ENCODE results near the gene TAF11L8.
"Not testable (repeated sequence)": the region's sequence is repeated elsewhere in the genome, so short reads cannot be mapped to it uniquely, and the experiment has no call there.

Gene TAF11L8

DNA sequence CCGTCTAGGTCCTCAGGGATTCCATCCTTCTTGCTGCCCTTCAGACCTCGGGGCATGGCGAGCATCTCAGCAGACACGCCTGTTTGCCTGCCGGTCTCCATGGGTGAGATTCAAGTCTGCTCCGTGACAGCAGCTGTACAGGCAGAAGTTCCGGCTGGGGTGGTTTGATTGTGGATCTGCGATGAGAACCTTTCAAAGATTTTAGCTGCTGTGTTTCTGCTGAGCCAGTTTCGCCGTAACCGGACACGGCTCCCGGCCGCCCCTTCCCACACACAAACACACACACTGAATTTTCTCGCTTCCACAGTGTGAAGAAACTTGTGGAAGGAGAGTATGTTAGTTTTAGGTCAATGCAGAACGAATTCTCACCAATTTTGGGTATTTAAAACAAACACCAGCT lies at the start of gene TAF11L8:
Gene TAF11L8, minus strand, starts transcription at position 101 of the 400 bp plus-strand sequence.
- DNase-seq (ENCODE audit: low read depth in 2 of 3, low spot score in 1 of 3): not testable (repeated sequence)

DNA sequence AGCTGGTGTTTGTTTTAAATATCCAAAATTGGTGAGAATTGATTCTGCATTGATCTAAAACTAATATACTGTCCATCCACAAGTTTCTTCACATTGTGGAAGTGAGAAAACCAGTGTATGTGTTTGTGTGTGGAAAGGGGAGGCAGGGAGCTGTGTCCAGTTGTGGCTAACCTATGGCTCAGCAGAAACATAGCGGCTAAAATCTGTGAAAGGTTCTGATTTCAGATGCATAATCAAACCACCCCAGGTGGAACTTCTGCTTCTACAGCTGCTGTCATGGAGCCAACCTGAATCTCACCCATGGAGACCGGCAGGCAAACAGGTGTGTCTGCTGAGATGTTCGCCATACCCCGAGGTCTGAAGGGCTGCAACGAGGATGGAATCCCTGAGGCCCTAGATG lies 43.4 kb upstream of the TAF11L8 start, which contains the start of gene TAF11L14:
Gene TAF11L14, plus strand, starts transcription at position 301 of the 400 bp plus-strand sequence.
- DNase-seq (ENCODE audit: low read depth in 2 of 3, low spot score in 1 of 3): no peak

DNA sequence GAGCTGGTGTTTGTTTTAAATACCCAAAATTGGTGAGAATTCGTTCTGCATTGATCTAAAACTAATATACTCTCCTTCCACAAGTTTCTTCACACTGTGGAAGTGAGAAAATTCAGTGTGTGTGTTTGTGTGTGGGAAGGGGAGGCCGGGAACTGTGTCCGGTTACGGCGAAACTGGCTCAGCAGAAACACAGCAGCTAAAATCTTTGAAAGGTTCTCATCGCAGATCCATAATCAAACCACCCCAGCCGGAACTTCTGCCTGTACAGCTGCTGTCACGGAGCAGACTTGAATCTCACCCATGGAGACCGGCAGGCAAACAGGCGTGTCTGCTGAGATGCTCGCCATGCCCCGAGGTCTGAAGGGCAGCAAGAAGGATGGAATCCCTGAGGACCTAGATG lies 41.0 kb upstream of the TAF11L8 start, which contains the start of gene TAF11L13:
Gene TAF11L13, plus strand, starts transcription at position 301 of the 400 bp plus-strand sequence.
- DNase-seq (ENCODE audit: low read depth in 2 of 3, low spot score in 1 of 3): not testable (repeated sequence)

DNA sequence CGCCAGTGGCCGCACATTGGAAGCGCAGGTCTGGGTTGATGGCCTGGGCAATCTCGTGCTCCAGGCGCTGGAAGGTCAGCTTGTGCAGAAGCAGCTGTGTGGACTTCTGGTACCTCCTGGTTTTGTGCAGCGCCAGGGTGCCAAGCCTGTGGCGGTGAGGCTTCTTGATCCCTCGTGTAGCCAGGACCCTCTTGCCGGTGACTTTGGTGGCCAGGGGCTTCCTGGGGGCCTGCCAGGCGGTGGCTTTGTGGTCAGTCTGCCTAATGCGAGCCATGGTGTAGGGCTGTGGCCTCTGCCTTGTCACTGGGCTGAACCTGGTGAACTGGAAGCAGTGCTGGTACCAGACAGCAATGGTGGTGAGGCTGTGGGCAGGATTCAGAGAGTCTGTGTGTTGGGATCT lies 34.9 kb upstream of the TAF11L8 start:
- no peak for DNase-seq (ENCODE audit: low read depth in 2 of 3, low spot score in 1 of 3)

DNA sequence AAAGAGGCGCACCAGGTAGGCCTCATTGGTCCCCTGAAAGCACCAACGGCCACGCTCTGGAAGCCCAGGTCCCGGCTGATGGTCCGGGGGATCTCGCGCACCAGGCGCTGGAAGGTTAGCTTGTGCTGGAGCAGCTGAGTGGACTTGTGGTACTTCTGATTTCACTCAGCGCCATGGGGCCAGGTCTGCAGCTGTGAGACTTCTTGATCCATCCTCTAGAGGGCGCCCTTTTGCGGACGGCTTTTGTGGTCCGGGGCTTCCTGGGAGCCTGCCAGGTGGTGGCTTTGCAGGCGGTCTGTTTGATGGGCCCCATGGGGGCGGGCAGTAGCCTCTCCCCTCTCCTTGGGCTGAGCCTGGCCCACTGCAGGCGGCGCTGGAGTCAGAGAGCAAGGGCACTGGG lies 29.9 kb upstream of the TAF11L8 start:
- DNase-seq (ENCODE audit: low read depth in 2 of 3, low spot score in 1 of 3): no peak

DNA sequence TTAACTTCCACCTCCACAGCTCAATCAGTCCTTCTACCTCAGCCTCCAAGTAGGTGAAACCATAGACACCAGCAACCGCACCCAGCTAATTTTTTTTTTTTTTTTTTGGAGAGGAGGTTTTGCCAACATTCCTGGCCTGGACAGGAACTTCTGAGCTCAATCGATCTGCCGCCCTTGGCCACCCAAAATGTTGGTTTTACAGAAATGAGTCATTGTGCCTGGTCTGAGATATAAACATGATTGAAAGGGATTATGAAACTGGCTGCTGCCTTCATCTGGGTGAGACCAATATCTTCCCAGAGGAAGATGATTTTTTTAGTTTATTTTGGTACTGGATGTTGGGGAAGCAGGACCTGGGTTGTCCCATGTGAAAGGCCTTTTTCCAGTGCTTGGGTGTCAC lies 28.6 kb upstream of the TAF11L8 start:
- no peak for DNase-seq (ENCODE audit: low read depth in 2 of 3, low spot score in 1 of 3)

DNA sequence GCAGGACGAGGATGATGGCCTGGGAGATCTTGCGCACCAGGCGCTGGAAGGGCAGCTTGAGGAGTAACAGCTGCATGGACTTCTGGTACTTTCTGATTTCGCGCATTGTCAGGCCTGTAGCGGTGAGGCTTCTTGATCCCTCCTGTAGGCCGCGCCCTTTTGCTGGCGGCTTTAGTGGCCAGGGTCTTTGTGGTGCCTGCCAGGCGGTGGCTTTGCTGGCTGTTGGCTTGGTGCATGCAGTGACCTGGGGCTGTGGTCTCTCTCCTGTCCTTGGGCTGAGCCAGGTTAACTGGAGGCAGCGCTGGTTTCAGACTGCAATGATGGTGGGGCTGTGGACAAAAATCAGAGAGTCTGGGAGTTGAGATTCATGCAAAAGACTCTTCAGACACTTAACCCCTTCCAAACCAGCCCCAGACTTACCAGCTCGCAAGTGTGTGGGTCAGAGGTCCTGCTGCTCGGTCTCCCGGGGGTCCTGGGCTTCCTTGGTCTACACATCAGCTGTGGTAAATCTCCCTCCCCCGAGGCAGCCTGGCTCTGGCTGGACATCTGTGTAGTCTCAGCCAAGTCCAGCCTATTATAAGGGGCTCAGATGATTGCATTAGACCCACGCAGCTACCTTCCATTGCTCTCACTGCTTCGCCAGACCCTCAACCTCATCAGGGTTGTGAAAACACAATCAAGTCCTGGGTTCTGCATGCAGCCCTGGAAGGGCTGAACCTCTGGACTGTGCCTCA lies 24.3 kb upstream of the TAF11L8 start:
- DNase-seq (ENCODE audit: low read depth in 2 of 3, low spot score in 1 of 3): no peak

DNA sequence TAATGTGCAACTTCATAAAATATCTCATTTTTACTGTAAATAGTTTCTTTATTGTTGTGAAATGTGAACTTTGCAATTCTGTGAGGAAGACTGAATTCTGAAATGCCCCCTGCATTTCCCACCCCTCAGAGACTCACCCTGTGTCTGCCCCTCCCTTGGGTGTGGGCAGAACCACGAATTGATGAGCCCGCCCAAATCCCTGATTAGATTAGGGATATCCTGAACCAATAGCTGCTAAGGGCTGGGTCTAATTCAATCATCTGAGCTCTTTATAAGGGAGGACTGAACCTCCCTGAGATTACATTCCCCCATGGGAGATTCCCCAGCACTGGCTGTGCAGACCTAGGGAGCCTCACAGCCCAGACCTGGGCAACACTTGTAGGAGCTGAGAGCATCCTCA lies 19.3 kb upstream of the TAF11L8 start, which contains the start of gene TAF11L12:
Gene TAF11L12, plus strand, starts transcription at position 301 of the 400 bp plus-strand sequence.
- not testable (repeated sequence) for DNase-seq (ENCODE audit: low read depth in 2 of 3, low spot score in 1 of 3)

DNA sequence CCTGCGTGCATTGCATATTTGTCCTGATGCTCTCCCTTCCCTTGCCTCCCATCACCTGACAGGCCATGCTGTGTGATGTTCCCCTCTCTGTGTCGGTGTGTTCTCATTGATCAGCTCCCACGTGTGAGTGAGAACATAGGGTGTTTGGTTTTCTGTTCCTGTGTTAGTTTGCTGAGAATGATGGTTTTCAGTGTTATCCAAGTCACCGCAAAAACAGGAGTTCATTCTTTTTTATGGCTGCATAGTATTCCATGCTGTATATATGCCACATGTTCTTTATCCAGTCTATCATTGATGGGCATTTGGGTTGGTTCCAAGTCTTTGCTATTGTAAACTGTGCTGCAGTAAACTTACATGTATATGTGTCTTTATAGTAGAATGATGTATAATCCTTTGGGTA lies 16.7 kb upstream of the TAF11L8 start:
- DNase-seq (ENCODE audit: low read depth in 2 of 3, low spot score in 1 of 3): not testable (repeated sequence)

DNA sequence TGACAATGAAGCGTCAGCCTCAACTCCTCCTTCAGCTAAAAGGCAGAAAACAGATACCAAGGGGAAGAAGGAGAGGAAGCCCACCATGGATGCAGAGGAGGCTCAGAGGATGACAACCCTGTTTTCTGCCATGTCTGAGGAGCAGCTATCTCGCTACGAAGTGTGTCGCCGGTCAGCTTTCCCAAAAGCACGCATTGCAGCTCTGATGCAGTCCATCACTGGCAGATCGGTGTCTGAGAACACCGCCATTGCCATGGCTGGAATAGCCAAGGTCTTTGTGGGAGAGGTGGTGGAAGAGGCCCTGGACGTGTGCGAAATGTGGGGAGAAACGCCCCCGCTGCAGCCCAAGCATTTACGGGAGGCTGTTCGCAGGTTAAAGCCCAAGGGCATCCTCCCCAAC lies 14.2 kb upstream of the TAF11L8 start:
- no peak for DNase-seq (ENCODE audit: low read depth in 2 of 3, low spot score in 1 of 3)

DNA sequence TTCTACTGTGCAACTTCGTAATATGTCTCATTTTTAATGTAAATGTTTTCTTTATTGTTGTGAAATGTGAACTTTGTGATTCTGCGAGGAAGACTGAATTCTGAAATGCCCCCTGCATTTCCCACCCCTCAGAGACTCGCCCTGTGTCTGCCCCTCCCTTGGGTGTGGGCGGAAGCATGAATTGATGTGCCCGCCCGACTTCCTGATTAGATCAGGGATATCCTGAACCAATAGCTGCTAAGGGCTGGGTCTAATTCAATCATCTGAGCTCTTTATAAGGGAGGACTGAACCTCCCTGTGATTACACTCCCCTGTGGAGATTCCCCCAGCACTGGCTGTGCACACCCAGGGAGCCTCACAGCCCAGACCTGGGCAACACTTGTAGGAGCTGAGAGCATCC lies 13.1 kb upstream of the TAF11L8 start, which contains the start of gene TAF11L11:
Gene TAF11L11, plus strand, starts transcription at position 304 of the 400 bp plus-strand sequence.
- DNase-seq (ENCODE audit: low read depth in 2 of 3, low spot score in 1 of 3): not testable (repeated sequence)

DNA sequence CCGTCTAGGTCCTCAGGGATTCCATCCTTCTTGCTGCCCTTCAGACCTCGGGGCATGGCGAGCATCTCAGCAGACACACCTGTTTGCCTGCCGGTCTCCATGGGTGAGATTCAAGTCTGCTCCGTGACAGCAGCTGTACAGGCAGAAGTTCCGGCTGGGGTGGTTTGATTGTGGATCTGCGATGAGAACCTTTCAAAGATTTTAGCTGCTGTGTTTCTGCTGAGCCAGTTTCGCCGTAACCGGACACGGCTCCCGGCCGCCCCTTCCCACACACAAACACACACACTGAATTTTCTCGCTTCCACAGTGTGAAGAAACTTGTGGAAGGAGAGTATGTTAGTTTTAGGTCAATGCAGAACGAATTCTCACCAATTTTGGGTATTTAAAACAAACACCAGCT lies 7.0 kb upstream of the TAF11L8 start, which contains the start of gene TAF11L10:
Gene TAF11L10, minus strand, starts transcription at position 101 of the 400 bp plus-strand sequence.
- DNase-seq (ENCODE audit: low read depth in 2 of 3, low spot score in 1 of 3): not testable (repeated sequence)

DNA sequence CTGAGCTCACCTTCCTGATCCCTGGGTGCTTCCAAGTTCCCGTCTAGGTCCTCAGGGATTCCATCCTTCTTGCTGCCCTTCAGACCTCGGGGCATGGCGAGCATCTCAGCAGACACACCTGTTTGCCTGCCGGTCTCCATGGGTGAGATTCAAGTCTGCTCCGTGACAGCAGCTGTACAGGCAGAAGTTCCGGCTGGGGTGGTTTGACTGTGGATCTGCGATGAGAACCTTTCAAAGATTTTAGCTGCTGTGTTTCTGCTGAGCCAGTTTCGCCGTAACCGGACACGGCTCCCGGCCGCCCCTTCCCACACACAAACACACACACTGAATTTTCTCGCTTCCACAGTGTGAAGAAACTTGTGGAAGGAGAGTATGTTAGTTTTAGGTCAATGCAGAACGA lies 3.5 kb upstream of the TAF11L8 start, which contains the start of gene TAF11L9:
Gene TAF11L9, minus strand, starts transcription at position 140 of the 400 bp plus-strand sequence.
- DNase-seq (ENCODE audit: low read depth in 2 of 3, low spot score in 1 of 3): not testable (repeated sequence)

DNA sequence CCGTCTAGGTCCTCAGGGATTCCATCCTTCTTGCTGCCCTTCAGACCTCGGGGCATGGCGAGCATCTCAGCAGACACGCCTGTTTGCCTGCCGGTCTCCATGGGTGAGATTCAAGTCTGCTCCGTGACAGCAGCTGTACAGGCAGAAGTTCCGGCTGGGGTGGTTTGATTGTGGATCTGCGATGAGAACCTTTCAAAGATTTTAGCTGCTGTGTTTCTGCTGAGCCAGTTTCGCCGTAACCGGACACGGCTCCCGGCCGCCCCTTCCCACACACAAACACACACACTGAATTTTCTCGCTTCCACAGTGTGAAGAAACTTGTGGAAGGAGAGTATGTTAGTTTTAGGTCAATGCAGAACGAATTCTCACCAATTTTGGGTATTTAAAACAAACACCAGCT lies 5.1 kb downstream of the TAF11L8 start, which contains the start of gene TAF11L7:
Gene TAF11L7, minus strand, starts transcription at position 101 of the 400 bp plus-strand sequence.
- not testable (repeated sequence) for DNase-seq (ENCODE audit: low read depth in 2 of 3, low spot score in 1 of 3)

Measured in stimulated activated CD4-positive, alpha-beta T cell treated with anti-CD3 and anti-CD28 coated beads, Interleukin-12 subunit alpha, Interleukin-12 subunit beta, amount 100 ng/mL, for 48 hours (primary cell).